ENCODE measurements around the gene PRKCD. TPM values are rescaled to one million over a fixed set of nuclear protein-coding genes. Genes with fewer than 3 reads are reported as not detected.

Gene PRKCD
- total RNA-seq, 1 experiment from 2014 or later = 19.2 TPM

DNA sequence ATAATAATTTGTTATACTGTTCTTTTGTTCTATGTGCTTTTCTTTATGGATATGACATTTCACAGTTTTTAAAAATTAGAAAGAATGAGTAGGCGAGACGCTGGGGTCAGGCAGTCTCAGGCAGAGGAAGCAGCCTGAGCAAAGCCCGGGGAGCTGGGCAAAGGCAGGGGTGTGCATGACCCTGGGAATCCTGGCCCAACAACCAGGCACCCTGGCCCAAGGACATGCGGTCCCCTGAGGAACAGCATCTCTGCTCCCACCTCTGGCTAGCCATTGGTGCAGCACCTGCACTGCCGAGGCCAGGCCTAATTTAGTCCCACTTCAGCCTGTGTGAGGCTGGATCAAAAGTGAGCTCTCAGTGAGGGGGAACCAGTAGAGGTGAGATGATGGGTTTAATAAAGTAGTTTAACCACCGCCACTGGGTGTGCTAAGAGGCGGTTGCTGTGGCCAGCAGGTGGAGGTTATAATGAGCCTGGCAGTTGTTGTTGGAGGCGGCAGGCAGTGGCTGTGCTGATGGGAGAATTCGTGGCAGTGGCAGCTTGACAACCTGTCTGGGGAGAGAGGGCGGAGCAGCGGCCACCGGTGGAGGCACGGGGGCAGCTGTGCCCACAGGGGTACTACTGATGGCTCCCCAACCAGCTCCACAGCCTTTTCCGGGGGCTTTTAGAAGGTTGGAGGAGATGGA is 41.5 kb downstream of the PRKCD start:
- CTCF ChIA-PET = interaction anchor here (0.6 to 1.5 kb wide), 5 partner anchors 17 to 147 kb away, joined by 3 to 7 read pairs (median 3); partner anchors contain the start of gene PRKCD
- POLR2A ChIA-PET = no interaction called here
- H3K27me3 Mint-ChIP-seq (ENCODE audit: low read depth) = peaks cover 10% of the 10 kb centered on the region
- H3K4me1 Mint-ChIP-seq = peaks cover 4% of the 10 kb centered on the region; the same call in 1 of the 2 replicates
- H3K9me3 Mint-ChIP-seq = peaks cover 6% of the 10 kb centered on the region; the same call in 1 of the 2 replicates
- H3K4me3 Mint-ChIP-seq = no peak overlapping the region
- ATAC-seq (peak; percentile 29), DNase-seq (ENCODE audit: low spot score) (no peak)
- no peak overlapping the region for H3K27ac Mint-ChIP-seq
- TF ChIP-seq ZNF219 (CRISPR knock-in tag; IDR thresholded peaks at IDR 0.05; ENCODE audit: borderline replicate concordance) = no peak
- H3K36me3 Mint-ChIP-seq = no peaks in the 10 kb centered on the region

- H3K4me1 Mint-ChIP-seq = no peaks in the 10 kb centered on the region
- ChIA-PET POLR2A (no interaction called here), CTCF (no interaction called here)
- TF ChIP-seq RORB (CRISPR knock-in tag; IDR thresholded peaks at IDR 0.05) (no peak), FOXK1 (CRISPR knock-in tag; IDR thresholded peaks at IDR 0.05) (no peak), OVOL2 (CRISPR knock-in tag; IDR thresholded peaks at IDR 0.05; ENCODE audit: borderline replicate concordance) (no peak), TEAD1 (CRISPR knock-in tag; IDR thresholded peaks at IDR 0.05) (no peak), ZNF416 (CRISPR knock-in tag; IDR thresholded peaks at IDR 0.05) (no peak), ELF4 (CRISPR knock-in tag; IDR thresholded peaks at IDR 0.05; ENCODE audit: low read depth) (no peak), MXD4 (CRISPR knock-in tag; IDR thresholded peaks at IDR 0.05; ENCODE audit: borderline replicate concordance) (no peak), ATF1 (CRISPR knock-in tag; IDR thresholded peaks at IDR 0.05) (no peak), CBFB (CRISPR knock-in tag; IDR thresholded peaks at IDR 0.05; ENCODE audit: low read depth) (no peak), ZNF219 (CRISPR knock-in tag; IDR thresholded peaks at IDR 0.05; ENCODE audit: borderline replicate concordance) (no peak), E2F1 (CRISPR knock-in tag; IDR thresholded peaks at IDR 0.05) (no peak), MYBL2 (CRISPR knock-in tag; IDR thresholded peaks at IDR 0.05) (no peak), NFYB (CRISPR knock-in tag; conservative IDR thresholded peaks at IDR 0.05; ENCODE audit: low read depth) (no peak), FOXJ3 (CRISPR knock-in tag; IDR thresholded peaks at IDR 0.05; ENCODE audit: borderline replicate concordance) (no peak), JAZF1 (CRISPR knock-in tag; IDR thresholded peaks at IDR 0.05) (no peak)
- TF ChIP-seq, protein P1, sequence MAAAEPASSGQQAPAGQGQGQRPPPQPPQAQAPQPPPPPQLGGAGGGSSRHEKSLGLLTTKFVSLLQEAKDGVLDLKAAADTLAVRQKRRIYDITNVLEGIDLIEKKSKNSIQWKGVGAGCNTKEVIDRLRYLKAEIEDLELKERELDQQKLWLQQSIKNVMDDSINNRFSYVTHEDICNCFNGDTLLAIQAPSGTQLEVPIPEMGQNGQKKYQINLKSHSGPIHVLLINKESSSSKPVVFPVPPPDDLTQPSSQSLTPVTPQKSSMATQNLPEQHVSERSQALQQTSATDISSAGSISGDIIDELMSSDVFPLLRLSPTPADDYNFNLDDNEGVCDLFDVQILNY (CRISPR knock-in tag; IDR thresholded peaks at IDR 0.05) = no peak
- TF ChIP-seq, protein P2, sequence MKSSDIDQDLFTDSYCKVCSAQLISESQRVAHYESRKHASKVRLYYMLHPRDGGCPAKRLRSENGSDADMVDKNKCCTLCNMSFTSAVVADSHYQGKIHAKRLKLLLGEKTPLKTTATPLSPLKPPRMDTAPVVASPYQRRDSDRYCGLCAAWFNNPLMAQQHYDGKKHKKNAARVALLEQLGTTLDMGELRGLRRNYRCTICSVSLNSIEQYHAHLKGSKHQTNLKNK (CRISPR knock-in tag; IDR thresholded peaks at IDR 0.05) = no peak
- TF ChIP-seq, protein P3, sequence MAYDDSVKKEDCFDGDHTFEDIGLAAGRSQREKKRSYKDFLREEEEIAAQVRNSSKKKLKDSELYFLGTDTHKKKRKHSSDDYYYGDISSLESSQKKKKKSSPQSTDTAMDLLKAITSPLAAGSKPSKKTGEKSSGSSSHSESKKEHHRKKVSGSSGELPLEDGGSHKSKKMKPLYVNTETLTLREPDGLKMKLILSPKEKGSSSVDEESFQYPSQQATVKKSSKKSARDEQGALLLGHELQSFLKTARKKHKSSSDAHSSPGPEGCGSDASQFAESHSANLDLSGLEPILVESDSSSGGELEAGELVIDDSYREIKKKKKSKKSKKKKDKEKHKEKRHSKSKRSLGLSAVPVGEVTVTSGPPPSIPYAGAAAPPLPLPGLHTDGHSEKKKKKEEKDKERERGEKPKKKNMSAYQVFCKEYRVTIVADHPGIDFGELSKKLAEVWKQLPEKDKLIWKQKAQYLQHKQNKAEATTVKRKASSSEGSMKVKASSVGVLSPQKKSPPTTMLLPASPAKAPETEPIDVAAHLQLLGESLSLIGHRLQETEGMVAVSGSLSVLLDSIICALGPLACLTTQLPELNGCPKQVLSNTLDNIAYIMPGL (CRISPR knock-in tag; IDR thresholded peaks at IDR 0.05) = no peak
- TF ChIP-seq, protein P4, sequence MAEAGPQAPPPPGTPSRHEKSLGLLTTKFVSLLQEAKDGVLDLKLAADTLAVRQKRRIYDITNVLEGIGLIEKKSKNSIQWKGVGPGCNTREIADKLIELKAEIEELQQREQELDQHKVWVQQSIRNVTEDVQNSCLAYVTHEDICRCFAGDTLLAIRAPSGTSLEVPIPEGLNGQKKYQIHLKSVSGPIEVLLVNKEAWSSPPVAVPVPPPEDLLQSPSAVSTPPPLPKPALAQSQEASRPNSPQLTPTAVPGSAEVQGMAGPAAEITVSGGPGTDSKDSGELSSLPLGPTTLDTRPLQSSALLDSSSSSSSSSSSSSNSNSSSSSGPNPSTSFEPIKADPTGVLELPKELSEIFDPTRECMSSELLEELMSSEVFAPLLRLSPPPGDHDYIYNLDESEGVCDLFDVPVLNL (CRISPR knock-in tag; IDR thresholded peaks at IDR 0.05; ENCODE audit: borderline replicate concordance, low read depth) = no peak
- H3K36me3 Mint-ChIP-seq = peaks cover 6% of the 10 kb centered on the region
- H3K9me3 Mint-ChIP-seq = peaks cover 30% of the 10 kb centered on the region
- no peak overlapping the region for H3K4me3 Mint-ChIP-seq
- DNase-seq (ENCODE audit: low spot score) (no peak), ATAC-seq (no peak)
- no peak overlapping the region for H3K27ac Mint-ChIP-seq
- H3K27me3 Mint-ChIP-seq (ENCODE audit: low read depth) = peaks cover 16% of the 10 kb centered on the region
These were observed 51.0 kb downstream of the PRKCD start for GRCh38 chr3:53211706-53212702.
